Activated CD8-positive, alpha-beta T cell treated with anti-CD3 and anti-CD28 coated beads, Interleukin-2, amount 10 ng/mL, durations not matched to agents 7 days and 5 days (primary cell): ENCODE data around the gene ALOX5AP. TPM values are rescaled to one million over a fixed set of nuclear protein-coding genes. Genes with fewer than 3 reads are reported as not detected.

Experiments
- ATAC-seq: fragments of 150-1000 bp; cut with Tn5 transposase; one replicate; pipeline ENCODE4 v1.10.0; 2021; ENCODE audit warnings: moderate library complexity
- CTCF ChIA-PET: fragments of 350-600 bp; sonication (Branson Sonifier 250); formaldehyde crosslinking; loops from one replicate; lab custom pipeline; 2021; ENCODE audit warnings: antibody characterized with exemption; lab: Charles Lee
- POLR2A ChIA-PET: fragments of 350-600 bp; sonication (Branson Sonifier 250); formaldehyde crosslinking; loops from one replicate; lab custom pipeline; 2021; ENCODE audit warnings: antibody characterized with exemption; lab: Charles Lee
- DNase-seq: peaks from one replicate; pipeline ENCODE4 v3.0.0-alpha.2; 2020
- H3K27ac Mint-ChIP-seq: one replicate; pipeline ENCODE4 v1.8.0; 2021; ENCODE audit warnings: mild to moderate bottlenecking, mixed read lengths
- H3K27me3 Mint-ChIP-seq: one replicate; pipeline ENCODE4 v1.8.0; 2021; ENCODE audit warnings: low read depth, mixed read lengths
- H3K36me3 Mint-ChIP-seq: one replicate; pipeline ENCODE4 v1.8.0; 2021; ENCODE audit warnings: low read depth, mixed read lengths
- H3K4me1 Mint-ChIP-seq: one replicate; pipeline ENCODE4 v1.8.0; 2021; ENCODE audit warnings: low read depth, mixed read lengths
- H3K4me3 Mint-ChIP-seq: one replicate; pipeline ENCODE4 v1.8.0; 2021; ENCODE audit warnings: mild to moderate bottlenecking, mixed read lengths
- H3K9me3 Mint-ChIP-seq: one replicate; pipeline ENCODE4 v1.8.0; 2022; ENCODE audit warnings: mixed read lengths; ENCODE audit not compliant: insufficient read depth
- total RNA-seq, 2 experiments: library from RNA; stranded (reverse); gene quantifications; one replicate each; pipeline ENCODE4 v1.2.3, GENCODE V29; 2021

ALOX5AP gene
- total RNA-seq, result 10 to 100 TPM; 71.0 to 75.4 TPM

DNA sequence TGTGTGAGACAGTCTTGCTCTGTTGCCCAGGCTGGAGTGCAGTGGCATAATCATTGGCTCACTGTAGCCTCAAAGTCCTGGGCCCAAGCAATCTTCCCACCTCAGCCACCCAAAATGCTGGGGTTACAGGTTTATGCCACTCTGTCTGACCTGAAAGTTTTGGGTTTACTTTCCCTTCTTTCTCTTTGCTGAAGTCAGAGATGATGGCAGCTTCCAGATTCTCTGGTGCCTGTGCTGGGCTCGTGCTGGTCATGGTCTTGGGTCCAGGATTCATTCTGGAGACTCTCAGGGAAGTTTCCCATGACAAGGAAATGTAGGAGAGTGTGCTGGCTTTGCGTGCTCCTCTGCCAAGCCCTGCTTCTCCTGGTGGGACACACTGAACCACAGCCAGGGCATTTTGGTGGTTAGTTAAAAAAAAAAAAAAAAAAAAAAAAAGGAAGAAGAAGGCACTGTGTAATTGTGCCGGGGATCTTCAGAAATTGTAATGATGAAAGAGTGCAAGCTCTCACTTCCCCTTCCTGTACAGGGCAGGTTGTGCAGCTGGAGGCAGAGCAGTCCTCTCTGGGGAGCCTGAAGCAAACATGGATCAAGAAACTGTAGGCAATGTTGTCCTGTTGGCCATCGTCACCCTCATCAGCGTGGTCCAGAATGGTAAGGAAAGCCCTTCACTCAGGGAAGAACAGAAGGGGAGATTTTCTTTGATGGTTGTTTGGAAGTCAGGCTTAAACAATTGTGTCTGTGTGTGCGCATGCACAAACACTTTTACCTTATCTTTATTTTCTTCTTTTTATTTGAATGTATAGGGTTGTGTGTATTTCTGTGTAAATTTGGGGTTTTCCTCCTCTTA lies at the start of gene ALOX5AP:
Gene ALOX5AP (plus strand): TSS at position 519 of the 847 bp plus-strand sequence. CDS start 63 bp downstream, at position 582.
- ATAC-seq, result peak; percentile 50
- H3K4me1 Mint-ChIP-seq, result peaks cover 63% of the 10 kb centered on the region
- CTCF ChIA-PET, result interaction anchor here (1.8 kb wide), 1 partner anchor 32 kb away, joined by 5 read pairs; no protein-coding TSS in a partner anchor

GRCh38 chr13:30685987-30686386 lies 49.4 kb upstream of the ALOX5AP start:
- H3K27ac Mint-ChIP-seq, result no peak overlapping the region
- CTCF ChIA-PET, result no interaction called here
- ATAC-seq, result no peak
- DNase-seq, result no peak
- peaks cover 19% of the 10 kb centered on the region for H3K4me1 Mint-ChIP-seq
- peaks cover 21% of the 10 kb centered on the region for H3K27me3 Mint-ChIP-seq
- POLR2A ChIA-PET, result interaction anchor here (0.7 kb wide), 1 partner anchor 487 kb away, joined by 3 read pairs; no protein-coding TSS in a partner anchor
- peaks cover 6% of the 10 kb centered on the region for H3K9me3 Mint-ChIP-seq
- no peak overlapping the region for H3K4me3 Mint-ChIP-seq
- H3K36me3 Mint-ChIP-seq, result peaks cover 2% of the 10 kb centered on the region

More for the DNA sequence above, at the start of gene ALOX5AP:
- POLR2A ChIA-PET, result interaction anchor here (1.2 to 1.5 kb wide), 2 partner anchors 9 to 119 kb away, joined by 5 read pairs; no protein-coding TSS in a partner anchor
- Mint-ChIP-seq H3K27me3 (no peaks in the 10 kb centered on the region), H3K4me3 (peak within 1 kb of the TSS; percentile 91), H3K27ac (peak within 1 kb of the TSS; percentile 94), H3K9me3 (no peaks in the 10 kb centered on the region), H3K36me3 (peaks cover 20% of the 10 kb centered on the region)
- DNase-seq, result peak; percentile 60

GRCh38 chr13:30687601-30688000 lies 47.7 kb upstream of the ALOX5AP start:
- DNase-seq (no peak), ATAC-seq (no peak)
- Mint-ChIP-seq H3K4me1 (peaks cover 19% of the 10 kb centered on the region), H3K36me3 (peaks cover 2% of the 10 kb centered on the region), H3K27ac (no peak overlapping the region), H3K9me3 (peaks cover 6% of the 10 kb centered on the region), H3K27me3 (peaks cover 21% of the 10 kb centered on the region), H3K4me3 (no peak overlapping the region)
- CTCF ChIA-PET, result interaction anchor here (1.2 kb wide), 1 partner anchor 12 kb away, joined by 4 read pairs; no protein-coding TSS in a partner anchor
- POLR2A ChIA-PET, result interaction anchor here (0.6 kb wide), 1 partner anchor 221 kb away, joined by 3 read pairs; no protein-coding TSS in a partner anchor

- ATAC-seq (no peak), DNase-seq (no peak)
- peaks cover 36% of the 10 kb centered on the region for H3K27me3 Mint-ChIP-seq
- POLR2A ChIA-PET, result no interaction called here
- peaks cover 20% of the 10 kb centered on the region for H3K4me1 Mint-ChIP-seq
- peaks cover 3% of the 10 kb centered on the region for H3K36me3 Mint-ChIP-seq
- peak overlapping the region; percentile 43 for H3K27ac Mint-ChIP-seq
- no peak overlapping the region for H3K4me3 Mint-ChIP-seq
- CTCF ChIA-PET, result interaction anchor here (1.1 to 1.7 kb wide), 2 partner anchors 50 to 77 kb away, joined by 3 read pairs; no protein-coding TSS in a partner anchor
- H3K9me3 Mint-ChIP-seq, result peaks cover 6% of the 10 kb centered on the region
Measured at GRCh38 chr13:30689752-30690151, 45.6 kb upstream of the ALOX5AP start.

DNA sequence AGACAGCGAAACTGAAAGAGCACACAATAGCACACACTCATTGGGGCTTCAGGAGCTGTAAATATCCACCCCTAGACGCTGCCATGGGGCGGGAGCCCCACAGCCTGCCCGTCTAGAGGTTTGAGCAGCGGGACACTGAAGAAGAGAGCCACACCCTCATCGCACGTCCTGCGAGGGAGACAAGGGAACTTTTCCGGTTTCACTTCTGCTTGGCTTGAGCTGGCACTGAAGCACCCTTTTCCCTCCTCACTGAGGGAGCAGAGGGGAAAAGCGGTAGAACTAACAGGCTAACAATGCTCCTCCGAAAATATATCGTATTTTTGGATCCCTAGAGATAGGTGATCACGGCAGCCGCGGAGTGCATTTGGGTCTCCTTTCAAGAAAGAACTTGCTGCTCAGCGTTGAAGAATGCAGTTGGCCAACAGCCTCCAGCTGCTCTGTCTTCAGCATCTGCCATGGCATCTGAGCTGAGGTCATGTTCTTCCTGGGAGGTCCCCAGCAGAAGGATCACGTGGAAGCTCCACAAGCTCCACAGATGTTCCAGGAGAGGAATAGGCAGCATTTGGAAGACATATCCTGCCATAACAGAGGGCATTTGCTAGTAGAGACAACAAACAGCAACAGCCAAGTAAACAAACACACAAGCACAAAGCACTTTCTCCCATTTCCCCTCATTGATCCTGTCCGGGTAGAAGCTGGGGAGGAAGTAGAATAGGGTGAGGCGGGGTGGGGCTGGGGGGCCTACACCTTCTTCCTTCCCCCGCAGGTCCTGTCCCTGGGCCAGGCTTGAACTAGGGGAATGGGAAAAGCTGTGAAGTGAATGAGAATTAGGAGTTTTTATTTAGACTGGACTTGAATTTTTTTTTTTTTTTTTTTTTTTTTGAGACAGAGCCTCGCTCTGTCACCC lies 44.8 kb upstream of the ALOX5AP start:
- ATAC-seq (peak; percentile 86), DNase-seq (peak; percentile 38)
- Mint-ChIP-seq H3K4me3 (peak overlapping the region; percentile 58), H3K36me3 (peaks cover 5% of the 10 kb centered on the region), H3K9me3 (peaks cover 6% of the 10 kb centered on the region), H3K27ac (peak overlapping the region; percentile 43), H3K27me3 (peaks cover 40% of the 10 kb centered on the region), H3K4me1 (peaks cover 24% of the 10 kb centered on the region)
- CTCF ChIA-PET, result interaction anchor here (0.8 to 1.7 kb wide), 4 partner anchors 10 to 76 kb away, joined by 3 to 4 read pairs (median 3); no protein-coding TSS in a partner anchor
- POLR2A ChIA-PET, result no interaction called here

DNA sequence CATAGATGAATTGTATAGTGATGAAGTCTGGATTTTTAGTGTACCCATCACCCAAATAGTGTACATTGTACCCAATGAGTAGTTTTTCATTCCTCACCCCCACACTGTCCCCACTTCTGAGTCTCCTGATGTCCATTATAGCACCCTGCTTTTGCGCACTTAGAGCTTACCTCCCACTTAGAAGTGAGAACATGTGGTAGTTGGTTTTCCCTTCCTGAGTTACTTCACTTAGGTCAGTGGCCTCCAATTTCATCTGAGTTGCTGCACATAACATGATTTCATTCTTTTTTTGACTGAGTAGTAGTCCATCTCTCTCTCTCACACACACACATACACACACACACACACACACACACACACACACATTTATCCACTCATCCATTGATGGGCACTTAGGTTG lies 43.2 kb upstream of the ALOX5AP start:
- Mint-ChIP-seq H3K27ac (no peak overlapping the region), H3K36me3 (peaks cover 5% of the 10 kb centered on the region), H3K9me3 (peaks cover 6% of the 10 kb centered on the region), H3K27me3 (peaks cover 39% of the 10 kb centered on the region), H3K4me1 (peaks cover 32% of the 10 kb centered on the region), H3K4me3 (no peak overlapping the region)
- POLR2A ChIA-PET, result interaction anchor here (0.7 kb wide), 1 partner anchor 44 kb away, joined by 4 read pairs; no protein-coding TSS in a partner anchor
- CTCF ChIA-PET, result no interaction called here
- no peak for DNase-seq
- no peak for ATAC-seq

- peak; percentile 46 for DNase-seq
- H3K9me3 Mint-ChIP-seq, result no peaks in the 10 kb centered on the region
- peaks cover 30% of the 10 kb centered on the region for H3K4me1 Mint-ChIP-seq
- CTCF ChIA-PET, result interaction anchor here (0.7 to 1.7 kb wide), 5 partner anchors 11 to 50 kb away, joined by 3 to 6 read pairs (median 3); no protein-coding TSS in a partner anchor
- POLR2A ChIA-PET, result no interaction called here
- H3K36me3 Mint-ChIP-seq, result peaks cover 2% of the 10 kb centered on the region
- H3K27ac Mint-ChIP-seq, result peak overlapping the region; percentile 56
- peak overlapping the region; percentile 66 for H3K4me3 Mint-ChIP-seq
- peaks cover 50% of the 10 kb centered on the region for H3K27me3 Mint-ChIP-seq
- ATAC-seq, result peak; percentile 82
Measured at GRCh38 chr13:30696278-30697176, 38.8 kb upstream of the ALOX5AP start.

GRCh38 chr13:30697177-30697953 lies 38.0 kb upstream of the ALOX5AP start:
- Mint-ChIP-seq H3K4me1 (peaks cover 30% of the 10 kb centered on the region), H3K27ac (no peak overlapping the region), H3K27me3 (peaks cover 49% of the 10 kb centered on the region), H3K4me3 (no peak overlapping the region), H3K9me3 (no peaks in the 10 kb centered on the region), H3K36me3 (peaks cover 2% of the 10 kb centered on the region)
- DNase-seq (no peak), ATAC-seq (no peak)
- CTCF ChIA-PET, result interaction anchor here (0.7 to 1.7 kb wide), 5 partner anchors 10 to 49 kb away, joined by 3 to 6 read pairs (median 3); no protein-coding TSS in a partner anchor
- POLR2A ChIA-PET, result no interaction called here

DNA sequence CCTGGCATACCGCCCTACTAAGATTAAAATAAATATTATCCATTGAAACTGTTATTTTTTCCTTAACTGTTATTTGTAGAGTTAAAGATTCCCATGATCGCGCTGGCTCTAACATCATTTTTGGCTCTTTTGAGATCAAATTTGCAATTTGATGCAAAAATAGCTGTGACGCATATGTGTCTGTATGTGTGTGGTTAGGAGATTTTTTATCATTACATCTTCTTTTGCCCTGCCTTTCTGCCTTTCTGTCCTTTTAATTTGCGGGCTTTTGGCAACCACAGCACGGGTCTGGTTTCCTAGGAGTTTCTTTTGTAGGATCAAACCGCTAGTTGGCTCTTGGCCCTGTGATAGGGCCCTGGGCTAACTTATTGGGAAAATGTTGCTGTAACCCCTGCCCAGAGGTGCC lies 37.3 kb upstream of the ALOX5AP start:
- no peak overlapping the region for H3K4me3 Mint-ChIP-seq
- ChIA-PET CTCF (interaction anchor here (1.7 kb wide), 1 partner anchor 42 kb away, joined by 6 read pairs; no protein-coding TSS in a partner anchor), POLR2A (no interaction called here)
- no peaks in the 10 kb centered on the region for H3K9me3 Mint-ChIP-seq
- peaks cover 30% of the 10 kb centered on the region for H3K4me1 Mint-ChIP-seq
- ATAC-seq (no peak), DNase-seq (no peak)
- H3K27me3 Mint-ChIP-seq, result peaks cover 50% of the 10 kb centered on the region
- peaks cover 2% of the 10 kb centered on the region for H3K36me3 Mint-ChIP-seq
- no peak overlapping the region for H3K27ac Mint-ChIP-seq

DNA sequence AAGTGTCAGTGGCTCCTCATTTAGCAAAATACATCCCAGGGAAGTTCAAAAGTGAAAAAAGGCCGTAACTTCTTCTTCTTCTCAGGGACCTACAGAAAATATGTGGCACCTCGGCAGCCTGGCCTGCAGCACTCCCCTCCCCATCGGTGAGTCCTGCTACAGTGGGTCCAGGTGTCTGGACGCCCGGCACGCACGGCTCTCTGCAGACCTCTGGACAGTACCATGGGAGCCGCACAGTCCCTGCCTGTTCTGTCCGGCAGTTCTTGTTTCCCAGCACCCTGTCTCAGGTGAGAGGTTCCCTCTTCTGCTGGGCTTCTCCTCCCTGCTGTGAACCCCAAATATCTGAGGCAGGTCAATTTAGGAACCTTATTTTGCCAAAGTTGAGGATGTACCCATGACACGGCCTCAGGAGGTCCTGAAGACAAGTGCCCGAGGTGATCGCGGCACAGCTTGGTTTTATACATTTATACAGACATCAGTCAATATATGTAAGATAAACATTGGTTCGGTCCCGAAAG lies 36.8 kb upstream of the ALOX5AP start:
- ATAC-seq (no peak), DNase-seq (no peak)
- ChIA-PET CTCF (interaction anchor here (1.6 kb wide), 2 partner anchors 9 to 12 kb away, joined by 4 to 5 read pairs; no protein-coding TSS in a partner anchor), POLR2A (no interaction called here)
- peaks cover 50% of the 10 kb centered on the region for H3K27me3 Mint-ChIP-seq
- peaks cover 30% of the 10 kb centered on the region for H3K4me1 Mint-ChIP-seq
- H3K9me3 Mint-ChIP-seq, result no peaks in the 10 kb centered on the region
- H3K36me3 Mint-ChIP-seq, result peaks cover 2% of the 10 kb centered on the region
- H3K27ac Mint-ChIP-seq, result no peak overlapping the region
- no peak overlapping the region for H3K4me3 Mint-ChIP-seq
